IPS-NIHi11 (cell line): Measurements from ENCODE around the gene THSD4.
"Not testable (repeated sequence)": the region's sequence is repeated elsewhere in the genome, so short reads cannot be mapped to it uniquely, and the experiment has no call there.

Experiments
- DNase-seq: peaks from one replicate; pipeline ENCODE4 v3.0.0; 2012; ENCODE audit warnings: mixed read lengths, low spot score

Gene THSD4

GRCh38 chr15:71261418-71261817 lies 146.1 kb downstream of the THSD4 start:
- DNase-seq: no peak

DNA sequence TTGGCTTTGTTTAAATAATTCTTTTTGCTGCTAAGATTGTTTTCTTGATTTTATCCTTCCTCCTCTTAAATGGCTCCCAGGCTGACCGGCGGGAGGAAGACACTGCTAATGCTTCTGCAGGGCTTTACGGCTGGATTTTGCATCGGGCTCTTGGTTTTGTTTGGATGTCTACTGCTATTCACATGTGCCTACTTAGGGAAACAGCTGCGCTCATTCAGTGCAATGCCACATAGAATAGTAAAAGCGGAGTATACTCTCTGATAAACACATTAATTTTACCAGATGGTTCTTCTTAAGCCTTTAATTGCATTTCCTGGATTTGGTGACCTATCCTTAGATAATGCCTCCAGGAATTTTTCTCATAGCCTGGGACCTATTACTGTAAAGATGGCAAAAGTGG lies 146.6 kb downstream of the THSD4 start:
- DNase-seq: no peak

DNA sequence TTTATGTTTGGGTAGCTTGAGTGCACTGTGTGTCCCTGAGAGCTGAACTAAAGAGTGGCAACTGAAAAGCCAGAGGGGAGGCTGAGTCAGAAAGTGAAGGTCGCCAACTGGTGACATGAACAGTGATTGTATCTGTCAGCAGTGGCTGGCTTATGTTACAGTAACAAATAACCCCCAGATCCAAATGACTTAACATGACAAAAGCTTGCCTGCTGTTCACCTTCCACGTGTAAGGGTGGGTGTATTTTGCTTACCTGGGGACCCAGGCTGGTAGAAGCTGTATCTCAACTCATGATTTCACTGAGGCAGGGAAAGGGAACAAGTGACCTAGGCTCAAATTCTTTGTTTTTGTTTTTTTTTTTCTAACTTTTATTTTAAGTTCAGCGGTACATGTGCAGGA lies 147.3 kb downstream of the THSD4 start:
- DNase-seq: no peak

- not testable (repeated sequence) for DNase-seq
These were observed 150.3 kb downstream of the THSD4 start for GRCh38 chr15:71265606-71266005.

- no peak for DNase-seq
These were observed 156.1 kb downstream of the THSD4 start for GRCh38 chr15:71271327-71271726.

- no peak for DNase-seq
These were observed 157.7 kb downstream of the THSD4 start for GRCh38 chr15:71272932-71273331.

GRCh38 chr15:71273731-71274447 lies 158.6 kb downstream of the THSD4 start:
- DNase-seq: no peak

GRCh38 chr15:71274448-71274798 lies 159.2 kb downstream of the THSD4 start:
- DNase-seq: no peak

- no peak for DNase-seq
These were observed 159.8 kb downstream of the THSD4 start for GRCh38 chr15:71275098-71275497.

- DNase-seq: no peak
These were observed 160.5 kb downstream of the THSD4 start for GRCh38 chr15:71275566-71276335.

DNA sequence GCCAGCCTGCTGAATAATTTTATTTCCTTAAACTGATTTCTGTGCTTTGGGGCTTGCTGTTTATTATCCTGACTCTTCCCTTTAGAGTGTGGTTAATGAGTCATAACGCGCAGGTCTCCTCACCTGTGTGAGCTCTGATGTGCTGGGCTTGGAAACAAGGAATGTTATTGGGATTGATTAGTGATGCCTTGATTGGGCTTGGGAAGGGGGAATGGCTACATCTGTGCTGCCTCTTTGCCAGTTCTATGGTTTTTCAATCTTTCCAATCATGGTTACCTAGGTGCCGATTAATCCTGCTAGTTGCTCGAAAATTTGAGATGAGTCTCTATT lies 161.0 kb downstream of the THSD4 start:
- no peak for DNase-seq

GRCh38 chr15:71278989-71279756 lies 163.9 kb downstream of the THSD4 start:
- no peak for DNase-seq

DNA sequence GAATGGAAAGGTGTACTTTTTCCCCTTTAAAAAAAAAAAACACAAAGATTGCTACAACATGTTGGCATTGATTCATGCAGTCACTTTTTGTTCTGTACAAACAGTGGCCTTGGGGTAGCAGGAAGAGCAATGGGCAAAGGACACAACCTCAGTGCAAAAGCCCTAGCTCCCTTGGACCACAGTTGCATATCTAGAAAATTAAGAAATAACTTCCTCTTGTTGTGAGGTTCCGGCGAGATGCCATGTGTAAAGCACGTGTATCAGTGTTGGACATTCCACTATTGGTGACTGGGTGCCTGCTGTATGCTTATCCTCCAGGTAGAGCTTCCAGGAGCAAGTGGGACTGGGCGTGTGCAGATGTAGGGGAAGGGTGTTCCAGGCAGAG lies 164.5 kb downstream of the THSD4 start:
- DNase-seq: no peak

DNA sequence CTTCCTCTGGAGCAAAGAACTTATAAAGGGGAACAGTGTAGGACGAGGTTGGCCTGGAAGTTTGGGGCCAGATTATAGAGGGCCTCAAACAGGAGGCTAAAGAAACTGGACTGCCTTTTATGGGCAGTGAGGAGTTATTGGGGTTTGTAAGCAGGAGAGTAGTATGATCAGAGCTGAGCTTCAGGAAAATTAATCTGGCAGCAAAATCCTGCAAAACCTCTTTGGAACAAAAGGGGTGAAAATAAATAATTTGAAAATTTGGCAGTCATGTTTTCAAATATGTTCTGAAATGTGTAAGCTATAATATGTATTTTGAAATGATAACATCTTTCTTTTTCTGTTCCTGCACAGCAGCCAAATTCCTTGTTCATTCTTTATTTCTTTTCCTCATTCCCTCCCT lies 164.9 kb downstream of the THSD4 start:
- DNase-seq: no peak

GRCh38 chr15:71281256-71281655 lies 166.0 kb downstream of the THSD4 start:
- no peak for DNase-seq

DNA sequence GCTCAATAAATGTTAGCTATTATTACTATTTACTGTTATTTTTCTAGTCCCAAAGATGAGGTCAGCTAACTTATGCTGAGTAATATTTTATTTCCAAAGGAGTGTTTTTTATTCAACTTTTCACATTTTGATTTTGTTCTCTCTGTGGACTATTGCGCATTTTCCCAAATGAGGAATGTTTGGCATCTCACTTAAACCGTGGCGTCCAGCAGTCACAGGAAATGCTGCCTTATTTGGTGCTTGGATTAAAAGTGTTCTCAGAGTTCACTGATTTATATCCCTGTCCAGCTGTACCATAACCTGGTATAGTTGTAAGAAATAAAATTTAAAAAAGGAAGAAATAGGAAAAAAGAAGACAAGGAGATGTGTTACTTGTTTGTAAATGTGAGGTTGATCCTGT lies 166.8 kb downstream of the THSD4 start:
- no peak for DNase-seq

GRCh38 chr15:71288348-71288955 lies 173.2 kb downstream of the THSD4 start:
- no peak for DNase-seq

GRCh38 chr15:71290002-71290401 lies 174.7 kb downstream of the THSD4 start:
- no peak for DNase-seq

- DNase-seq: no peak
These were observed 175.8 kb downstream of the THSD4 start for GRCh38 chr15:71290881-71291635.

GRCh38 chr15:71291723-71292122 lies 176.5 kb downstream of the THSD4 start:
- DNase-seq: no peak

DNA sequence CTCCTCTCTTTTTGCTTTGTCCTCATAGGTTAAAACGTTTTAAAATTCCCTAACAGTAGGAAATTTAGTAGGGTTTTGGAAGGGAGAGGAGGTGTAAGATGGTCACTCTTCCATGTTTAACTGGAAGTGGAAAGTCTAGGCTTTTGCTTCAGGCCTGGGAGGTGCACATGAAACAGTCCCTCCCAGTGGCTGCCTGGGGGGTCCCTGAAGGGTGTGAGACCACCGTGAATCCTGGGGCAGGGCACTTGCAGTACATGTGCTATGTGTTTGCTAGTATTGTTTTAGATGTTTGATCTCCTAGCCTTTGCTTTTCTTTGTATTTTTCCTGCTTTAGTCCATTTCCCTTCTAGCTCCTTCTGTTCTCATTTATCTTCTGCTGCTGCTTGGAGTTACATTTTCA lies 178.5 kb downstream of the THSD4 start:
- no peak for DNase-seq
